SK-N-SH treated with all-trans-retinoic acid at 6 μM for 48 hours (cell line): Measurements from ENCODE around the gene EBF4.

Source experiments
- ATAC-seq: fragments of 200-7000 bp; cut with Tn5 transposase; 3 replicates; pipeline ENCODE4 v1.9.1; 2020; ENCODE audit warnings: mild to moderate bottlenecking, moderate library complexity
- ARNTL ChIP-seq: fragments of 450-650 bp; formaldehyde crosslinking; IDR thresholded peaks from 2 replicates; pipeline ENCODE4 v1.5.0; 2020; ENCODE audit warnings: low read depth, mild to moderate bottlenecking, moderate library complexity, borderline replicate concordance
- BACH2 ChIP-seq: fragments of 250-450 bp; sonication (Bioruptor Pico); IDR thresholded peaks from 2 replicates; pipeline ENCODE4 v1.9.0; 2021; ENCODE audit warnings: mild to moderate bottlenecking, borderline replicate concordance
- CSDC2 ChIP-seq: fragments of 250-450 bp; sonication (Bioruptor Pico); IDR thresholded peaks from 2 replicates; pipeline ENCODE4 v1.5.0; 2020; ENCODE audit warnings: mild to moderate bottlenecking, moderate library complexity
- ESRRG ChIP-seq: fragments of 250-450 bp; sonication (Bioruptor Pico); IDR thresholded peaks from 2 replicates; pipeline ENCODE4 v1.6.1; 2021; ENCODE audit warnings: mild to moderate bottlenecking
- GLIS3 ChIP-seq: fragments of 250-450 bp; sonication (Bioruptor Pico); IDR thresholded peaks from 2 replicates; pipeline ENCODE4 v1.5.0; 2020; ENCODE audit warnings: mild to moderate bottlenecking, moderate library complexity
- ISL1 ChIP-seq: fragments of 250-450 bp; sonication (Bioruptor Pico); IDR thresholded peaks from 2 replicates; pipeline ENCODE4 v2.1.2; 2022; ENCODE audit warnings: mild to moderate bottlenecking, moderate library complexity
- OSR1 ChIP-seq: fragments of 250-450 bp; sonication (Bioruptor Pico); IDR thresholded peaks from 2 replicates; pipeline ENCODE4 v1.8.0; 2022; ENCODE audit warnings: moderate library complexity, mild to moderate bottlenecking, inconsistent platforms
- PPARA ChIP-seq: fragments of 250-450 bp; sonication (Bioruptor Pico); IDR thresholded peaks from 2 replicates; pipeline ENCODE4 v1.5.0; 2020; ENCODE audit warnings: mild to moderate bottlenecking, borderline replicate concordance
- RARB ChIP-seq: fragments of 250-450 bp; sonication (Bioruptor Pico); IDR thresholded peaks from 2 replicates; pipeline ENCODE4 v1.8.0; 2021; ENCODE audit warnings: mild to moderate bottlenecking, moderate library complexity
- SNAI2 ChIP-seq: fragments of 250-450 bp; sonication (Bioruptor Pico); IDR thresholded peaks from 2 replicates; pipeline ENCODE4 v1.5.0; 2020; ENCODE audit warnings: mild to moderate bottlenecking, moderate library complexity
- TCF4 ChIP-seq: fragments of 250-450 bp; sonication (Bioruptor Pico); IDR thresholded peaks from 2 replicates; pipeline ENCODE4 v1.8.0; 2021; ENCODE audit warnings: mild to moderate bottlenecking, moderate library complexity, borderline replicate concordance
- TOX ChIP-seq: fragments of 250-450 bp; sonication (Bioruptor Pico); IDR thresholded peaks from 2 replicates; pipeline ENCODE4 v1.8.0; 2021; ENCODE audit warnings: mild to moderate bottlenecking, moderate library complexity, borderline replicate concordance
- ZC3H10 ChIP-seq: fragments of 250-450 bp; sonication (Bioruptor Pico); IDR thresholded peaks from 2 replicates; pipeline ENCODE4 v1.5.1; 2021; ENCODE audit warnings: mild to moderate bottlenecking, moderate library complexity
- ZFP3 ChIP-seq: fragments of 250-450 bp; sonication (Bioruptor Pico); IDR thresholded peaks from 2 replicates; pipeline ENCODE4 v1.5.0; 2020; ENCODE audit warnings: mild to moderate bottlenecking, moderate library complexity
- ZFP30 ChIP-seq: fragments of 450-650 bp; formaldehyde crosslinking; IDR thresholded peaks from 2 replicates; pipeline ENCODE4 v1.5.0; 2022; ENCODE audit warnings: mild to moderate bottlenecking, moderate library complexity
- ZNF565 ChIP-seq: fragments of 450-650 bp; formaldehyde crosslinking; conservative IDR thresholded peaks from 2 replicates; pipeline ENCODE4 v1.5.0; 2020; ENCODE audit warnings: low read depth, mild to moderate bottlenecking, moderate library complexity
- ZNF70 ChIP-seq: fragments of 450-650 bp; formaldehyde crosslinking; IDR thresholded peaks from 2 replicates; pipeline ENCODE4 v1.5.0; 2020; ENCODE audit warnings: mild to moderate bottlenecking, moderate library complexity
- ZNF8 ChIP-seq: fragments of 450-650 bp; formaldehyde crosslinking; IDR thresholded peaks from 2 replicates; pipeline ENCODE4 v1.5.0; 2020; ENCODE audit warnings: mild to moderate bottlenecking, moderate library complexity
- TF ChIP-seq, protein P1 (sequence below): fragments of 250-450 bp; sonication (Bioruptor Pico); IDR thresholded peaks from 2 replicates; pipeline ENCODE4 v1.5.0; 2020; ENCODE audit warnings: mild to moderate bottlenecking, moderate library complexity
- TF ChIP-seq, protein P2 (sequence below): fragments of 250-450 bp; sonication (Bioruptor Pico); IDR thresholded peaks from 2 replicates; pipeline ENCODE4 v1.5.1; 2020; ENCODE audit warnings: low read depth, mild to moderate bottlenecking, moderate library complexity
- TF ChIP-seq, protein P3 (sequence below): fragments of 250-450 bp; sonication (Bioruptor Pico); IDR thresholded peaks from 2 replicates; pipeline ENCODE4 v1.8.0; 2020; ENCODE audit warnings: mild to moderate bottlenecking, moderate library complexity, borderline replicate concordance
- TF ChIP-seq, protein P4 (sequence below): fragments of 250-450 bp; sonication (Bioruptor Pico); IDR thresholded peaks from 2 replicates; pipeline ENCODE4 v1.8.0; 2021; ENCODE audit warnings: low read depth, mild to moderate bottlenecking, moderate library complexity, borderline replicate concordance

EBF4 gene

DNA sequence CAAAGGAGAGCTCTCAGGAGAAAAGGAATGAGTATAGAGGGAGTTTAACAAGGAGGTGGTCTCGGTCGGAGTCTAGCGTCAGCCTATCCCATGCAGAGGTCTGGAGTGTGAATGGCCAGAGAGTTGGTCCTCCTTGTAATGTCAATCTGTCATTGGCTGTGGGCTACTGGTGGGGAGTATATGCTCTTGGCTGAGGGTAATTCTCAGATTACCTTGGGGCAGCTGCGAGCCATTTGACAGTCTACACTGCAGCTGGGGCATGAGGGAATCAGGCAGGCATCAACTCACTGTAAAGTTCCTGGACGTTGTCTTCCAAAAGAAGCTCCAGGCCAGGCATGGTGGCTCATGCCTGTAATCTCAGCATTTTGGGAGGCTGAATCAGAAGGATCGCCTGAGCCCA, 48.1 kb downstream of the EBF4 start:
- ATAC-seq = no peak
- TF ChIP-seq GLIS3 (CRISPR knock-in tag) = no peak
- no peak for TF ChIP-seq ZFP30 (CRISPR knock-in tag)
- TF ChIP-seq, protein P1, sequence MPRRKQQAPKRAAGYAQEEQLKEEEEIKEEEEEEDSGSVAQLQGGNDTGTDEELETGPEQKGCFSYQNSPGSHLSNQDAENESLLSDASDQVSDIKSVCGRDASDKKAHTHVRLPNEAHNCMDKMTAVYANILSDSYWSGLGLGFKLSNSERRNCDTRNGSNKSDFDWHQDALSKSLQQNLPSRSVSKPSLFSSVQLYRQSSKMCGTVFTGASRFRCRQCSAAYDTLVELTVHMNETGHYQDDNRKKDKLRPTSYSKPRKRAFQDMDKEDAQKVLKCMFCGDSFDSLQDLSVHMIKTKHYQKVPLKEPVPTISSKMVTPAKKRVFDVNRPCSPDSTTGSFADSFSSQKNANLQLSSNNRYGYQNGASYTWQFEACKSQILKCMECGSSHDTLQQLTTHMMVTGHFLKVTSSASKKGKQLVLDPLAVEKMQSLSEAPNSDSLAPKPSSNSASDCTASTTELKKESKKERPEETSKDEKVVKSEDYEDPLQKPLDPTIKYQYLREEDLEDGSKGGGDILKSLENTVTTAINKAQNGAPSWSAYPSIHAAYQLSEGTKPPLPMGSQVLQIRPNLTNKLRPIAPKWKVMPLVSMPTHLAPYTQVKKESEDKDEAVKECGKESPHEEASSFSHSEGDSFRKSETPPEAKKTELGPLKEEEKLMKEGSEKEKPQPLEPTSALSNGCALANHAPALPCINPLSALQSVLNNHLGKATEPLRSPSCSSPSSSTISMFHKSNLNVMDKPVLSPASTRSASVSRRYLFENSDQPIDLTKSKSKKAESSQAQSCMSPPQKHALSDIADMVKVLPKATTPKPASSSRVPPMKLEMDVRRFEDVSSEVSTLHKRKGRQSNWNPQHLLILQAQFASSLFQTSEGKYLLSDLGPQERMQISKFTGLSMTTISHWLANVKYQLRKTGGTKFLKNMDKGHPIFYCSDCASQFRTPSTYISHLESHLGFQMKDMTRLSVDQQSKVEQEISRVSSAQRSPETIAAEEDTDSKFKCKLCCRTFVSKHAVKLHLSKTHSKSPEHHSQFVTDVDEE = no peak
- TF ChIP-seq OSR1 (CRISPR knock-in tag) = no peak
- no peak for TF ChIP-seq RARB

DNA sequence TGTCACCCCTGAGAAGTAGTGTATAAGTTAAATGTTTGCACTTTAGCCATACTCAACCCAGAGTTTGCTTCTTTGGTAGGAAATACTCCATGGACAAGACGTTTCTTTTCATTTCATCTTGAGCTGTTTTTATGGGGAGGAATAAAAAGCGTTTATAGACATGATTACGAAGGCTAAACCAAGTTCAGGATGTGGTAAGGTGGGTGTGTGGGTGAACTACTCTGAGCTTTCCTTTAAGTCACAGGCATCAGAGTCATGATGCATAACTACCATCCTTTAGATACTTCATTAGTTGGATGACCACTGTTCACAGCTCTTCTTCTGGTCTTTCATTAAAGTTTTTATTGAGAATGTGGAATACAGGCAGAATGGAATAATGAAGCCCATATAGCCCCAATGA, 48.9 kb downstream of the EBF4 start:
- ATAC-seq = no peak
- TF ChIP-seq, protein P2, sequence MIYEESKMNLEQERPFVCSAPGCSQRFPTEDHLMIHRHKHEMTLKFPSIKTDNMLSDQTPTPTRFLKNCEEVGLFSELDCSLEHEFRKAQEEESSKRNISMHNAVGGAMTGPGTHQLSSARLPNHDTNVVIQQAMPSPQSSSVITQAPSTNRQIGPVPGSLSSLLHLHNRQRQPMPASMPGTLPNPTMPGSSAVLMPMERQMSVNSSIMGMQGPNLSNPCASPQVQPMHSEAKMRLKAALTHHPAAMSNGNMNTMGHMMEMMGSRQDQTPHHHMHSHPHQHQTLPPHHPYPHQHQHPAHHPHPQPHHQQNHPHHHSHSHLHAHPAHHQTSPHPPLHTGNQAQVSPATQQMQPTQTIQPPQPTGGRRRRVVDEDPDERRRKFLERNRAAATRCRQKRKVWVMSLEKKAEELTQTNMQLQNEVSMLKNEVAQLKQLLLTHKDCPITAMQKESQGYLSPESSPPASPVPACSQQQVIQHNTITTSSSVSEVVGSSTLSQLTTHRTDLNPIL (CRISPR knock-in tag) = no peak
- TF ChIP-seq ZFP30 (CRISPR knock-in tag) = no peak
- TF ChIP-seq, protein P3, sequence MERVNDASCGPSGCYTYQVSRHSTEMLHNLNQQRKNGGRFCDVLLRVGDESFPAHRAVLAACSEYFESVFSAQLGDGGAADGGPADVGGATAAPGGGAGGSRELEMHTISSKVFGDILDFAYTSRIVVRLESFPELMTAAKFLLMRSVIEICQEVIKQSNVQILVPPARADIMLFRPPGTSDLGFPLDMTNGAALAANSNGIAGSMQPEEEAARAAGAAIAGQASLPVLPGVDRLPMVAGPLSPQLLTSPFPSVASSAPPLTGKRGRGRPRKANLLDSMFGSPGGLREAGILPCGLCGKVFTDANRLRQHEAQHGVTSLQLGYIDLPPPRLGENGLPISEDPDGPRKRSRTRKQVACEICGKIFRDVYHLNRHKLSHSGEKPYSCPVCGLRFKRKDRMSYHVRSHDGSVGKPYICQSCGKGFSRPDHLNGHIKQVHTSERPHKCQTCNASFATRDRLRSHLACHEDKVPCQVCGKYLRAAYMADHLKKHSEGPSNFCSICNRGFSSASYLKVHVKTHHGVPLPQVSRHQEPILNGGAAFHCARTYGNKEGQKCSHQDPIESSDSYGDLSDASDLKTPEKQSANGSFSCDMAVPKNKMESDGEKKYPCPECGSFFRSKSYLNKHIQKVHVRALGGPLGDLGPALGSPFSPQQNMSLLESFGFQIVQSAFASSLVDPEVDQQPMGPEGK (CRISPR knock-in tag) = no peak
- no peak for TF ChIP-seq OSR1 (CRISPR knock-in tag)
- no peak for TF ChIP-seq ISL1 (CRISPR knock-in tag)
- no peak for TF ChIP-seq ZC3H10
- TF ChIP-seq GLIS3 (CRISPR knock-in tag) = no peak
- TF ChIP-seq, protein P1 = no peak
- no peak for TF ChIP-seq TCF4 (CRISPR knock-in tag)
- no peak for TF ChIP-seq TOX (CRISPR knock-in tag)
- TF ChIP-seq RARB = no peak
- TF ChIP-seq ZNF565 (CRISPR knock-in tag) = no peak
- no peak for TF ChIP-seq ZNF70 (CRISPR knock-in tag)
- TF ChIP-seq CSDC2 (CRISPR knock-in tag) = no peak
- TF ChIP-seq BACH2 (CRISPR knock-in tag) = no peak
- TF ChIP-seq, protein P4, sequence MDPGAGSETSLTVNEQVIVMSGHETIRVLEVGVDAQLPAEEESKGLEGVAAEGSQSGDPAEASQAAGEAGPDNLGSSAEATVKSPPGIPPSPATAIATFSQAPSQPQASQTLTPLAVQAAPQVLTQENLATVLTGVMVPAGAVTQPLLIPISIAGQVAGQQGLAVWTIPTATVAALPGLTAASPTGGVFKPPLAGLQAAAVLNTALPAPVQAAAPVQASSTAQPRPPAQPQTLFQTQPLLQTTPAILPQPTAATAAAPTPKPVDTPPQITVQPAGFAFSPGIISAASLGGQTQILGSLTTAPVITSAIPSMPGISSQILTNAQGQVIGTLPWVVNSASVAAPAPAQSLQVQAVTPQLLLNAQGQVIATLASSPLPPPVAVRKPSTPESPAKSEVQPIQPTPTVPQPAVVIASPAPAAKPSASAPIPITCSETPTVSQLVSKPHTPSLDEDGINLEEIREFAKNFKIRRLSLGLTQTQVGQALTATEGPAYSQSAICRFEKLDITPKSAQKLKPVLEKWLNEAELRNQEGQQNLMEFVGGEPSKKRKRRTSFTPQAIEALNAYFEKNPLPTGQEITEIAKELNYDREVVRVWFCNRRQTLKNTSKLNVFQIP (CRISPR knock-in tag) = no peak
- TF ChIP-seq SNAI2 (CRISPR knock-in tag) = no peak
- TF ChIP-seq PPARA (CRISPR knock-in tag) = no peak
- TF ChIP-seq ZNF8 (CRISPR knock-in tag) = no peak
- no peak for TF ChIP-seq ZFP3 (CRISPR knock-in tag)

DNA sequence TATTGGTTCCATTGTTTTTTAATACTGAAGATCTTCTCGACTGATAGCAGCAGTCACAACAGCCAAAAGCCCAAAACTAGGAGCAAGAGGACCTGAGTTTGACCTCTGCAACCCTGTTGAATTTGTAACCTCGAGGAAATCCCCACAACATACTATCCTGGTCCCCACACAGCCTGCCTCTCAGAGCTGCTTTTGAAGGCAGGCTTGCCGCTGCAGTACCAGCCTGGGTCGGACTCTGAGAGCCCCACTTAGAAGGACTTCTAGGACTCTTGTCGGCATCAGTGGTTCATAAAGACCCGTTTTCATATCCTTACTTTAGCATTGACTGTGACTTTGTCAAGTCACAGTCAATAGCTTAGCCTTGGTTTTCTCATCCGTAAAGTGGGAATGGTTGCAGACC, 49.3 kb downstream of the EBF4 start:
- no peak for ATAC-seq
- no peak for TF ChIP-seq CSDC2 (CRISPR knock-in tag)
- TF ChIP-seq ZC3H10 = no peak
- TF ChIP-seq ESRRG (CRISPR knock-in tag) = no peak
- TF ChIP-seq OSR1 (CRISPR knock-in tag) = no peak
- TF ChIP-seq, protein P2 (CRISPR knock-in tag) = no peak
- TF ChIP-seq, protein P3 (CRISPR knock-in tag) = no peak
- TF ChIP-seq GLIS3 (CRISPR knock-in tag) = no peak
- TF ChIP-seq ARNTL (CRISPR knock-in tag) = no peak
- no peak for TF ChIP-seq TOX (CRISPR knock-in tag)
- TF ChIP-seq ISL1 (CRISPR knock-in tag) = no peak
- no peak for TF ChIP-seq ZNF565 (CRISPR knock-in tag)
- no peak for TF ChIP-seq RARB
- no peak for TF ChIP-seq ZFP3 (CRISPR knock-in tag)
- TF ChIP-seq PPARA (CRISPR knock-in tag) = no peak
- TF ChIP-seq ZNF70 (CRISPR knock-in tag) = no peak
